Duodenal mucosa (tissue), 2 donors: Measurements from ENCODE around the gene AQP3.

Experiments used
- H3K27ac ChIP-seq: one replicate; pipeline ENCODE4 v1.7.0; 2013; ENCODE audit warnings: low read depth, low read length
- H3K27me3 ChIP-seq, 2 donors: one replicate each; pipeline ENCODE4 v1.7.0; 2013; ENCODE audit warnings: low read length in 2 of 2, control low read depth in 1 of 2; ENCODE audit not compliant: insufficient read depth in 2 of 2, control insufficient read depth in 1 of 2
- H3K36me3 ChIP-seq, 2 donors: one replicate each; pipeline ENCODE4 v1.7.0; 2013; ENCODE audit warnings: low read length in 2 of 2, control low read depth in 1 of 2; ENCODE audit not compliant: insufficient read depth in 2 of 2, control insufficient read depth in 1 of 2
- H3K4me1 ChIP-seq, 2 donors: one replicate each; pipeline ENCODE4 v1.7.0; 2013; ENCODE audit warnings: low read length in 2 of 2, control low read depth in 1 of 2; ENCODE audit not compliant: insufficient read depth in 2 of 2, control insufficient read depth in 1 of 2
- H3K4me3 ChIP-seq, 2 donors: one replicate each; pipeline ENCODE4 v1.7.0; 2013; ENCODE audit warnings: low read length in 2 of 2, low read depth in 1 of 2
- H3K9ac ChIP-seq, 2 donors: one replicate each; pipeline ENCODE4 v1.7.0; 2013; ENCODE audit warnings: low read length in 2 of 2, low read depth in 1 of 2
- H3K9me3 ChIP-seq, 2 donors: one replicate each; pipeline ENCODE4 v1.7.0; 2013; ENCODE audit warnings: low read length in 2 of 2, control low read depth in 1 of 2; ENCODE audit not compliant: control insufficient read depth in 1 of 2

AQP3 gene

DNA sequence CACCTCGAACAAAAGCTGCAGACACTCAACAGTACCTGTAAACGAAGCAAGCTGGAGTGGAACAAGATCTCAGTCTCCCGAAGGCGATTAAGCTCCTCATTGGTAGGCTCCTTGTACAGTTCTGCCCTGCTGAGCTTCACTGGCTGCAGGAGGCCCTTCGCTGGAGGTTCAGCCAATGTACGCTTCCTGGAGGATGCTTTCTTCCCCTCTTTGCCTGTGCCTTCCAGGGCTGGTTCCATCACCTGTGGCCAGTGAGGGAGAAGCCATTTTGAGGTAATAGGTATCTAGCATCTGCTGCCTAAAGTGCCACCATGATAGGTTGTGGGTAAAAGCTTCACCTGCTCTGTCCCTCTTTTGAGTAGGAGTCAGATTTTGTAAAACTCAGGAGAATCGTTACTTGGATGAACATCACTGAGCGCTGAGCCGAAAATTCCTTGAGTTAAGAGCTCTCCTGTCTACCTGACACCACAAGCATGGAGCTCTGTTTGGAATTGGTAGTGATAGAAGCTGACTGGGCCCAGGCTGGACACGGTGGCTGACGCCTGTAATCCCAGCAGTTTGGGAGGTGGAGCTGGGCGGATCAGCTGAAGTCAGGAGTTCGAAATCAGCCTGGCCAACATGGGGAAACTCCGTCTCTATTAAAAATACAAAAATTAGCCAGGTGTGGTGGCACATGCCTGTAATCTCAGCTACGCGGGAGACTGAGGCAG, 24.9 kb upstream of the AQP3 start:
- H3K36me3 ChIP-seq = peaks cover 33 to 44% of the 10 kb centered on the region in 2 donors

DNA sequence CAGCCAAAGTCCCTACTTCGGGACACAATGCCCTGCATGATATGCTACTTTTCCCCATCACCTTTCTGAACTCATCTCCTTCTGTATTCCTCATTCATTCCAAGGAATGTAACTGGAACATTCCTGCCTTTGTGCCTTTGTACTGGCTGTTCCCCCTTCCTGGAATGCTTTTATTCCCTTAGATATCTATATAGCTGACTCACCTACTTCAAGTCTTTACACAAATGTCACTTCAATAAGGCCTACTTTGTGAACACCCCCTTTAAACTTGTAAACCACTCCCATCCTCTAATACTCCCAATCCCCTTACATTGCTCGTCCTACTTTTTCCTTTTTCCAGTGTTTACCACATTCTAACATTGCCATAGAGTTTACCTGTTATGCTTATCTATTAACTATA, 24.0 kb upstream of the AQP3 start:
- no peak overlapping the region for H3K4me3 ChIP-seq
- H3K27ac ChIP-seq = no peak overlapping the region
- no peaks in the 10 kb centered on the region for H3K9me3 ChIP-seq
- H3K27me3 ChIP-seq = no peaks in the 10 kb centered on the region
- H3K36me3 ChIP-seq = peaks cover 40 to 54% of the 10 kb centered on the region in 2 donors
- peaks cover 19 to 22% of the 10 kb centered on the region in 2 donors for H3K4me1 ChIP-seq
- H3K9ac ChIP-seq = no peak overlapping the region

More for the DNA sequence above, 24.9 kb upstream of the AQP3 start:
- Histone ChIP-seq H3K4me3 (peak overlapping the region; percentile 87 to 98), H3K27me3 (no peaks in the 10 kb centered on the region), H3K9ac (no peak overlapping the region), H3K4me1 (peaks cover 19 to 22% of the 10 kb centered on the region in 2 donors), H3K9me3 (no peaks in the 10 kb centered on the region), H3K27ac (no peak overlapping the region)

DNA sequence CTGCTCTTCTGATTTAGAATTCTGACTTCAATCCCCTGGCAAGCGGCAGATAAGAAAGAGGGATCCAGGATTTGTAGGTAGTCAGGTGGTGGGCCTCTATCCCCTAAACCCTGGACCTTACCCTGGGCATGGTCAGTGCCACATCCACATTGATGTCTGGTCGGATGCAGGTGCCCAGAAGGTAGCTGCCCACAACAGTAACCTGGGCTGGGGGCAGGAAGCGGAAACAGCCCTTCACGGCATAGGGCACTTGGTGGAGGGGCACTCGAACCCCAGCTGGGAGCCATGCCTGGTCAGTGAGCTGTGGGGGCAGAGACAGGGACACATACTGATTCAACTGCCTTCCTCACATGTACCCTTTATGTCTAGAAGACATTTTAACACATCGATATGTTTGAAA, 22.5 kb upstream of the AQP3 start:
- peaks cover 54 to 68% of the 10 kb centered on the region in 2 donors for H3K36me3 ChIP-seq
- peaks cover 19 to 22% of the 10 kb centered on the region in 2 donors for H3K4me1 ChIP-seq
- no peak overlapping the region for H3K27ac ChIP-seq

DNA sequence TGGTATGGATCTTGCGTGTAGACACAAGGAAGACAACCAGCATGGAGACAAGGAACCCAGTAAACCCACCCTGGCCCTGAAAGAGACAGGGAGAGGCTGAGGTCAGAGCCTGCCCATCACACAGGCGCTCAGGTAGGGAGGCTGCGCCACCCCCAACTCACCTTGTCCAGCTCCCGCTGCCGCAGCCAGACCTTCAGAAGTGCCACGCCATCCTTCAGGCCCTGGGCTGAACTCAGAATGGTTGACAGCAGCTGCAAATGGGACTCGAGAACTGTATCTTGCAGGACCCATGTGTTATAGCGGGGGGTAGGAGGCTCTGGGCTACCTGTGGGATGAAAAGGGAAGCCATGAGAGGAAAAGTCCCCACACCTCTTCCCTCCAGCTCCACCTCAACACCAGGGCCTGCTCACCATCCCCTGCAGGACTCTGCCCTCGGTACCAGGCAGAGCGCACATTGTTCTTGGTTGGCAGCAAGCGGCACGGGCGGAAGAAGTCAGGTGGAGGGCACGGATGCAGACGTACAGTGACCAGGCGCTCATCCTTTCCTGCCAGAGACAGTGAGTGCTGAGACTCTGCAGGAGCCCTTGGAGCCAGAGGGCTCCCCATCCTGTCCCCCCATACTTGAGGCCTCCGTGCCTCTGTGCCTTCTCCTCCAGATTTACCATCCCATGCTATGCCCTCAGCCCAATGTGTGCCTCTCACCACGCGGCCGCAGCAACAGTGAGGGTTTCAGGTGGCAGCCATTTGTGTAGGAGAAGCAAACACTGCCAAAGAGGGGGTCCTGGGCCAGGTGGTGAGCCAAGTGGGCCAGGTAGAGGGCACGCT, 21.6 kb upstream of the AQP3 start:
- Histone ChIP-seq H3K9me3 (no peaks in the 10 kb centered on the region), H3K9ac (no peak overlapping the region), H3K4me1 (peaks cover 18 to 19% of the 10 kb centered on the region in 2 donors), H3K27ac (no peak overlapping the region), H3K36me3 (peaks cover 63 to 77% of the 10 kb centered on the region in 2 donors), H3K4me3 (no peak overlapping the region), H3K27me3 (no peaks in the 10 kb centered on the region)

More for the DNA sequence above, 22.5 kb upstream of the AQP3 start:
- H3K4me3 ChIP-seq = no peak overlapping the region
- no peaks in the 10 kb centered on the region for H3K9me3 ChIP-seq
- no peak overlapping the region for H3K9ac ChIP-seq
- H3K27me3 ChIP-seq = no peaks in the 10 kb centered on the region

DNA sequence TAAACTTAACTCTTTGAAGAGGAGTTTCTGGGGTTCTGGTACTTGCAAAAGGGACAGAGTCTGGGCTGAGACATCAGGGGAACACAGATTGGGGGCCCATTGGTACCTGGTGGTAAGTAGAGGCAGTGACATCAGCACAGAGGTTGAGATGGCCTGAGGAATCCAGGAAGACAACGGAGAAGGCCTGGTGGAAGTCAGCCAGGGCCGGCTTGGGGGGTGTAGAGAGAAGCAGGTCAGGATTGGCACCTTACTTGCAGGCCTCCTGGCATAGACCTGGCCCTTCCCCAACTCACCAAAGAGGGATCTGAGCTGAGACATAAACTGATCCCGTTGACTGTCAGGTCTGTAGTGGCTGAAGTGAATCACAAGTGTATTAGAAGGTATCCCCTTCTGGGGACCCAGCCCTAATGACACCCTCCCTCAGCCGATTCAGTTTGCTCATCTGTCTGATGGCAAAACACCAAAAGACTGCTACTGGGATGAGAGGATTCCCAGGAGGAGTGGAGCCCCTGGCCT, 20.9 kb upstream of the AQP3 start:
- Histone ChIP-seq H3K4me1 (peaks cover 16 to 17% of the 10 kb centered on the region in 2 donors), H3K36me3 (peaks cover 70 to 84% of the 10 kb centered on the region in 2 donors)

DNA sequence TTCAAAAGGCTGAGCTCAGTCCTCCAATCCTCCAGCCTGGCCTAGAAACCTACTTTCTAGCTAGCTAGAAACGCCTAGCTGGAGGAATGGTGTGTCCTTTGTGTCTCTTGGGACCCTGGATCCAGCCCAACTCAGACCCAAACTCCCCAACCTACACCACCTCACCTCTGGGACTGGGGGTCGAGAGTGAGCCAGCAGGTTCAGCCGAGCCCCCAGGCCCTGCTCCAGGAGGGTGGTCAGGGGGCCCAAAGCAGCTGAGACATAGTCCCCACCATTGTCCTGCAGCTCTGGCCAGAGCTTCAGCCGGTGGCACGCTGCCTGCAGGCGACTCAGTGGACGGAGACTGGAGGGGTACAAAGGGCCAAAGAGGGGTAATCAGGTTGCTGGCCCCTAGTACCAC, 20.1 kb upstream of the AQP3 start:
- no peaks in the 10 kb centered on the region for H3K9me3 ChIP-seq
- no peaks in the 10 kb centered on the region for H3K27me3 ChIP-seq
- H3K9ac ChIP-seq = no peak overlapping the region
- H3K4me1 ChIP-seq = peaks cover 9 to 10% of the 10 kb centered on the region in 2 donors
- peaks cover 77 to 92% of the 10 kb centered on the region in 2 donors for H3K36me3 ChIP-seq
- H3K27ac ChIP-seq = no peak overlapping the region
- H3K4me3 ChIP-seq = no peak overlapping the region

More for the DNA sequence above, 20.9 kb upstream of the AQP3 start:
- Histone ChIP-seq H3K4me3 (no peak overlapping the region), H3K9me3 (no peaks in the 10 kb centered on the region), H3K9ac (no peak overlapping the region), H3K27me3 (no peaks in the 10 kb centered on the region), H3K27ac (no peak overlapping the region)

DNA sequence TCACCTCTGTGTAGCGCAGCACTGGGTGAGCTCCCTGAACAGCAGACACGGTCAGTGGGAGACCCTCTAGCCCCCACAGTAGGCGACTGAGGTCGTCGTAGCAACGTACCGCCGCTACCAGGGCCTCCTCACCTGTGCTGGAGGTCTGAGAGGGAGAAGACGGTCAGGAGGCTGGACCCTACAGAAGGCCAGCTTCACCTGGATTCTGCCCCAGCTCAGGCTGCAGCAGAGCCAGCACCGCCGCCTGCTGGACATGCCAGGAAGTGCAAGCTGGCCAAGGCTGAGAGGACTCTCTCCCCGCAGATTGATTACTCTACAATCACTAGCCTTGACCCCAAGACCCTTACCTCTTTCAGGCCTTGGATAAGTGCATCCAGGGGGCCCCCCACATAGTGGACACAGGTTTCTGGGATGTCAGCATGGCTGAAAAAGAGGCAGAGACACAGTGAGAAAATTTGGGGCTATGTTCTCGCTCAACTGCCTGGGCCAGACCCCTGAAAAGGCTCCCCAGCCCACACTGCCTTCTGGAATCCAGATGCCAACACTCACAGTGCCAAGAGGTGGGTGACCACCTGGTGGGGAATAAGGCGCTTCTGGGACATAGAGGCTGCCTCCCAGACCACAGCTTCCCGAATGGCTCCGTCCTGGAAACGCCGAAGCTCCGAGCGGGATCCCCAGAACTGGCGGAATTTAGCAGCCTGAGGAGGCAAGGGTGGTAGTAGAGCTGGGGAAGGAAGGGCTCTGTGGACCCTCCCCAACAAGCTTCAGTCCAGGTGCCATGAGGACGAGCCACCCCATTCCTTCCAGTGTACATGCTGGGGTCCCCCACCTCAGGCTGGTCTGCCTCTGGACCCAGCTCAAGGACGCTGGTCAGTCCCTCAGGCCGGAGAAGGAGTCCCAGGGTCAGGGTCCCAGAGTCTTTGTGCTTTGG, 19.4 kb upstream of the AQP3 start:
- Histone ChIP-seq H3K9ac (no peak overlapping the region), H3K9me3 (no peaks in the 10 kb centered on the region), H3K4me1 (peaks cover 3 to 4% of the 10 kb centered on the region in 2 donors), H3K27me3 (no peaks in the 10 kb centered on the region), H3K36me3 (peaks cover 78 to 92% of the 10 kb centered on the region in 2 donors), H3K4me3 (no peak overlapping the region), H3K27ac (no peak overlapping the region)

DNA sequence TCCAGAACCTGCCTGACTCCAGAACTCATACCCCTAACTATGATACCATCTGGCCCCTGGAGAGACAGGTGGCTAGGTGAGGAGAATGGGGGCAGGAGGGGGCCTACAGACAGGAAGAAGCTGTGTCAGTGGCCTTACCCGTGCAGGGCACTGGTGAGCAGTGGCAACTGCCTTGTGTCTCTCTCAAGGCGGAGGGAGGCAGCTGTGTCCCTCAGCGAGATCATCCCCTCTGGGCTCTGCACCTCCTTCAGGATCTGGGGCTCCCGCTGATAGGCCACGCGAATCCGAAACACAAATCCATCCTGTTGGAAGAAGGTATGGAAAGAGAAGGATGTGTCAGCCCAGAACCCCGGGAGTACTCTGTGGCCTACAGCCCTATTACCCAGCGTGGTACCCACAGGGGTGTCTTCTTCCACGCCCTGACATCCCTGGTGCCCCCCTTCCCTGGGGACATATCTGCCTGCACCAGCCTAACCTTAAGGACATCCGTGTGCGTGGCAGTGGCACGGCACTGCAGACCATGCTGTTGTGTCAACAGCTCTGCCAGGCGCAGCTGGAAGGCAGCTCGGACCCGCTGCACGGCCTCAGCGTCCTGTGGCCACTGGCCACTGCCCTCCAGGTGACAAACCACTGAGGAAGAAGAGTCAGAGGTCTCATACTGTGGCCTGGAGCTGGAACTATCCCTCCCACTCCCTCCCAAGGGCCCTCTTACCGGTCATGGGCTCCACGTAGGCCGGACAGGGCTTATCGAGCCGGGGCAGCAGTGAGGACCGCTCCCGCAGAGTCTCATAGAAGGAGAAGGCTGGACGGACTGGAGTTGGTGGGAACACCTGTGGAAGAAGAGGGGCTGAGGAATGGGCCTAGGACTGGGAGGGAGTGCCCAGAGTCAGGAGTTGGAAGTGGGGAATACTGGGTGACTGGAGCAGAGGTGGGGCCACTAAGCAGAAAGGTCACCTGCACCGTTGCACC, 18.5 kb upstream of the AQP3 start:
- no peaks in the 10 kb centered on the region for H3K9me3 ChIP-seq
- H3K27ac ChIP-seq = no peak overlapping the region
- peaks cover 72 to 93% of the 10 kb centered on the region in 2 donors for H3K36me3 ChIP-seq
- no peaks in the 10 kb centered on the region for H3K27me3 ChIP-seq
- H3K9ac ChIP-seq = no peak overlapping the region
- peaks cover 0 to 6% of the 10 kb centered on the region in 2 donors for H3K4me1 ChIP-seq
- no peak overlapping the region for H3K4me3 ChIP-seq

DNA sequence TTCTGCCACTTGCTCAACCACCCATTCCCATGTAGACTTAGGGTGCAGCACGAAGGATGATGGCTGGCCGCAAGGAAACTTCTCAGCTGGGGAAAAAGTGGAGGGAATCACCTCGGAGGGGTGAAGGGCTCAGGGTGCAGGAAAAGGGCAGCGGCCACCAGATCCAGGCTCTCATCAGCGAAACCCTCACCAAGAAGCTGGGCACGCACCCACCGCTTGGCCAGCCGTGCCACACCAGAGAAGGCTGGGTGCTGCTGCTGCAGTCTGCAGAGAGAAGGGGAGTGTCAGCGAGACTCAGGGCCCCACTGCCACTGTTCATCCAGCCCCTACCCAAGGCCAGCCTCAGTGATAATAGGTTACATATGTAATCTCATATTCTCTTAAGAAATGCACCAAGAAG, 17.7 kb upstream of the AQP3 start:
- no peak overlapping the region for H3K9ac ChIP-seq
- peaks cover 0 to 6% of the 10 kb centered on the region in 2 donors for H3K4me1 ChIP-seq
- no peak overlapping the region for H3K4me3 ChIP-seq
- no peaks in the 10 kb centered on the region for H3K9me3 ChIP-seq
- peaks cover 71 to 98% of the 10 kb centered on the region in 2 donors for H3K36me3 ChIP-seq
- no peak overlapping the region for H3K27ac ChIP-seq
- H3K27me3 ChIP-seq = no peaks in the 10 kb centered on the region
